ENCODE data around the gene HDX. TPM values are rescaled to one million over a fixed set of nuclear protein-coding genes. Genes with fewer than 3 reads are reported as not detected.

The HDX gene
- total RNA-seq, 2 experiments from 2014 or later: 0.38 to 0.47 TPM

GRCh38 chrX:84340968-84341367 lies 161.3 kb downstream of the HDX start:
- peak in 2 of 14 experiments; percentile 1 to 2 for DNase-seq
- no peak overlapping the region for H3K4me3 ChIP-seq (ENCODE audit: low read length)
- no peaks in the 10 kb centered on the region for H3K27me3 ChIP-seq (ENCODE audit: control insufficient read depth in 1 of 2, insufficient read depth in 2 of 2, low read length in 2 of 2)
- no peaks in the 10 kb centered on the region for H3K4me1 ChIP-seq (ENCODE audit: insufficient read depth, low read length)
- no peaks in the 10 kb centered on the region for H3K9me3 ChIP-seq (ENCODE audit: control insufficient read depth in 1 of 2, insufficient read depth in 1 of 2, low read length in 2 of 2)
- intact Hi-C loops (cut with DNase I, micrococcal nuclease): no loop called here
- no peak for ATAC-seq (ENCODE audit: poor library complexity)
- POLR2A ChIA-PET: no interaction called here
- TF ChIP-seq CTCF (IDR thresholded peaks at IDR 0.05): no peak
- H3K36me3 ChIP-seq (ENCODE audit: insufficient read depth, low read length): no peaks in the 10 kb centered on the region
- Mint-ChIP-seq H3K27ac (no peak overlapping the region), H3K4me3 (no peak overlapping the region), H3K27me3 (no peaks in the 10 kb centered on the region), H3K4me1 (ENCODE audit: low read depth) (no peaks in the 10 kb centered on the region), H3K36me3 (ENCODE audit: low read depth) (no peaks in the 10 kb centered on the region), H3K9me3 (no peaks in the 10 kb centered on the region)
- H3K27ac ChIP-seq (ENCODE audit: low read depth in 1 of 2, low read length in 2 of 2): no peak overlapping the region
- CTCF ChIA-PET: no interaction called here

- Histone ChIP-seq H3K36me3 (ENCODE audit: insufficient read depth, low read length) (no peaks in the 10 kb centered on the region), H3K27me3 (ENCODE audit: control insufficient read depth in 1 of 2, insufficient read depth in 2 of 2, low read length in 2 of 2) (no peaks in the 10 kb centered on the region), H3K9me3 (ENCODE audit: control insufficient read depth in 1 of 2, insufficient read depth in 1 of 2, low read length in 2 of 2) (no peaks in the 10 kb centered on the region), H3K27ac (ENCODE audit: low read depth in 1 of 2, low read length in 2 of 2) (no peak overlapping the region), H3K4me1 (ENCODE audit: insufficient read depth, low read length) (no peaks in the 10 kb centered on the region), H3K4me3 (ENCODE audit: low read length) (no peak overlapping the region)
- Mint-ChIP-seq H3K4me3 (no peak overlapping the region), H3K4me1 (ENCODE audit: low read depth) (no peaks in the 10 kb centered on the region), H3K27me3 (no peaks in the 10 kb centered on the region), H3K27ac (no peak overlapping the region), H3K36me3 (ENCODE audit: low read depth) (no peaks in the 10 kb centered on the region), H3K9me3 (no peaks in the 10 kb centered on the region)
- ATAC-seq (ENCODE audit: poor library complexity) (no peak), DNase-seq (peak in 3 of 14 experiments; percentile 2 to 8 (median 7))
- POLR2A ChIA-PET: no interaction called here
- CTCF ChIA-PET: interaction anchor here (1.2 kb wide), 1 partner anchor 12 kb away, joined by 3 read pairs; no protein-coding TSS in a partner anchor
- intact Hi-C loops (cut with DNase I, micrococcal nuclease): no loop called here
- TF ChIP-seq CTCF (IDR thresholded peaks at IDR 0.05): no peak
Measured at GRCh38 chrX:84339507-84340364, 162.5 kb downstream of the HDX start.

- H3K27ac Mint-ChIP-seq: no peak overlapping the region
- POLR2A ChIA-PET: no interaction called here
Measured at GRCh38 chrX:84336646-84337045, 165.6 kb downstream of the HDX start.

More at GRCh38 chrX:84336646-84337045, 165.6 kb downstream of the HDX start:
- no peak overlapping the region for H3K4me3 Mint-ChIP-seq
- Histone ChIP-seq H3K4me1 (ENCODE audit: insufficient read depth, low read length) (no peaks in the 10 kb centered on the region), H3K36me3 (ENCODE audit: insufficient read depth, low read length) (no peaks in the 10 kb centered on the region), H3K4me3 (ENCODE audit: low read length) (no peak overlapping the region), H3K27me3 (ENCODE audit: control insufficient read depth in 1 of 2, insufficient read depth in 2 of 2, low read length in 2 of 2) (no peaks in the 10 kb centered on the region), H3K9me3 (ENCODE audit: control insufficient read depth in 1 of 2, insufficient read depth in 1 of 2, low read length in 2 of 2) (no peaks in the 10 kb centered on the region), H3K27ac (ENCODE audit: low read depth in 1 of 2, low read length in 2 of 2) (no peak overlapping the region)
- DNase-seq (no peak), ATAC-seq (ENCODE audit: poor library complexity) (no peak)
- no peak for TF ChIP-seq CTCF (IDR thresholded peaks at IDR 0.05)
- CTCF ChIA-PET: no interaction called here
- H3K27me3 Mint-ChIP-seq: no peaks in the 10 kb centered on the region
- no peaks in the 10 kb centered on the region for H3K36me3 Mint-ChIP-seq (ENCODE audit: low read depth)
- intact Hi-C loops (cut with DNase I, micrococcal nuclease): no loop called here
- no peaks in the 10 kb centered on the region for H3K4me1 Mint-ChIP-seq (ENCODE audit: low read depth)
- no peaks in the 10 kb centered on the region for H3K9me3 Mint-ChIP-seq

All from CD4-positive, alpha-beta T cell (primary cell).